Keratinocyte (primary cell): ENCODE data around the gene LSM12.

Experiments used
- EZH2 ChIP-seq: IDR thresholded peaks from one replicate; pipeline ENCODE4 v1.6.1; 2012; ENCODE audit warnings: inconsistent platforms, mild to moderate bottlenecking, low read length, moderate library complexity
- TF ChIP-seq, protein P1 (sequence below), 3 experiments: IDR thresholded peaks in 1 of 3; conservative IDR thresholded peaks in 1 of 3; optimal IDR thresholded peaks in 1 of 3; 2 replicates in 2 of 3; 3 replicates in 1 of 3; pipeline versions ENCODE3 to v1.5.1; 2011; ENCODE audit warnings: low read length in 3 of 3, mild to moderate bottlenecking in 3 of 3, moderate library complexity in 2 of 3, control low read depth in 1 of 3, inconsistent platforms in 1 of 3; ENCODE audit not compliant: insufficient read depth in 2 of 3; ENCODE audit errors: extremely low read depth in 1 of 3

DNA sequence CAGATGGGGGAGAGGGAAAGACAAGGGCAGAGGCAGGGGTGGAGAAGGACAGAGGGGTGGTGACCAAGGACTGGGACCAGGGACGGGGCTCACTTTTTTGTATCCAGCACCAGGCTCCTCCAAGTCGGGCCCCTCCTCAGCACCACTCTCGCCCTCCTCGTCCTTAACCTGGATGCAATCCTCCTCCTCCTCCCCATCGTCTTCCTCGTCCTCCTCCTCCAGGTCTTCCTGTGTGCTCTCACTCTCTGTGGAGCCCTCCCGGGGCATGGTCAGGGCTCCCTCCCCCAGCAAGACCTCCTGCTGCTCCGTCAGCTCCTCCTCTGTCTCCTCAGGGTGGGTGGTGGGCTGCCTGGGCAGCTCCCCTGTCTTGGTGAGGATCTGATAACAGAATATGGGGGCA, 20.8 kb upstream of the LSM12 start:
- no peak for TF ChIP-seq EZH2
- TF ChIP-seq, protein P1, sequence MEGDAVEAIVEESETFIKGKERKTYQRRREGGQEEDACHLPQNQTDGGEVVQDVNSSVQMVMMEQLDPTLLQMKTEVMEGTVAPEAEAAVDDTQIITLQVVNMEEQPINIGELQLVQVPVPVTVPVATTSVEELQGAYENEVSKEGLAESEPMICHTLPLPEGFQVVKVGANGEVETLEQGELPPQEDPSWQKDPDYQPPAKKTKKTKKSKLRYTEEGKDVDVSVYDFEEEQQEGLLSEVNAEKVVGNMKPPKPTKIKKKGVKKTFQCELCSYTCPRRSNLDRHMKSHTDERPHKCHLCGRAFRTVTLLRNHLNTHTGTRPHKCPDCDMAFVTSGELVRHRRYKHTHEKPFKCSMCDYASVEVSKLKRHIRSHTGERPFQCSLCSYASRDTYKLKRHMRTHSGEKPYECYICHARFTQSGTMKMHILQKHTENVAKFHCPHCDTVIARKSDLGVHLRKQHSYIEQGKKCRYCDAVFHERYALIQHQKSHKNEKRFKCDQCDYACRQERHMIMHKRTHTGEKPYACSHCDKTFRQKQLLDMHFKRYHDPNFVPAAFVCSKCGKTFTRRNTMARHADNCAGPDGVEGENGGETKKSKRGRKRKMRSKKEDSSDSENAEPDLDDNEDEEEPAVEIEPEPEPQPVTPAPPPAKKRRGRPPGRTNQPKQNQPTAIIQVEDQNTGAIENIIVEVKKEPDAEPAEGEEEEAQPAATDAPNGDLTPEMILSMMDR (optimal IDR thresholded peaks at IDR 0.05 in 1 of 3, IDR thresholded peaks at IDR 0.05 in 1 of 3, conservative IDR thresholded peaks at IDR 0.05 in 1 of 3; ENCODE audit: extremely low read depth in 1 of 3, insufficient read depth in 2 of 3, low read length in 3 of 3): no peak
